HT1080 (cell line): ENCODE data around the gene PRPF31. TPM values are rescaled to one million over a fixed set of nuclear protein-coding genes. Genes with fewer than 3 reads are reported as not detected.
"Not testable (repeated sequence)": the region's sequence is repeated elsewhere in the genome, so short reads cannot be mapped to it uniquely, and the experiment has no call there.

ENCODE experiments used
- DNase-seq: peaks from one replicate; pipeline ENCODE4 v3.0.0-alpha.2; 2015; ENCODE audit warnings: low read depth
- polyA plus RNA-seq, 2 experiments: library from polyadenylated mRNA; depleted of rRNA; stranded (reverse); fragments of >200 nt; gene quantifications; 2 replicates each; pipeline ENCODE4 v1.2.3, GENCODE V29; 2015
- total RNA-seq: library from RNA; depleted of rRNA; stranded (reverse); fragments of >200 nt; shearing (Covaris generic); gene quantifications from 2 replicates; pipeline ENCODE4 v1.2.3, GENCODE V29; 2014; rRNA removed

PRPF31 gene
- 102 and 104 TPM in 2 replicates for total RNA-seq
- polyA plus RNA-seq (2015; cell fraction: cytosol; rRNA removed), result 63.5 and 68.2 TPM in 2 replicates
- polyA plus RNA-seq (2015; cell fraction: nucleus; rRNA removed), result 73.0 and 83.1 TPM in 2 replicates

- peak; percentile 93 for DNase-seq
Measured at GRCh38 chr19:54115109-54116063, at the start of gene PRPF31, which contains the start of gene TFPT. Gene PRPF31 (plus strand): TSS chr19:54115754. CDS start chr19:54118279, 2,525 bp downstream. Gene TFPT (minus strand): TSS chr19:54115657. CDS start chr19:54115269, 388 bp downstream.

- DNase-seq, result no peak
Measured at GRCh38 chr19:54069470-54069869, 46.1 kb upstream of the PRPF31 start.

GRCh38 chr19:54073829-54074228 lies 41.7 kb upstream of the PRPF31 start:
- DNase-seq, result no peak

- no peak for DNase-seq
Measured at GRCh38 chr19:54074851-54075250, 40.7 kb upstream of the PRPF31 start.

- DNase-seq, result no peak
Measured at GRCh38 chr19:54077334-54077733, 38.2 kb upstream of the PRPF31 start.

GRCh38 chr19:54081032-54081431 lies 34.5 kb upstream of the PRPF31 start, which contains the start of gene TARM1:
Gene TARM1 (minus strand): TSS chr19:54081365. CDS start chr19:54081340, 25 bp downstream.
- no peak for DNase-seq

- DNase-seq, result no peak
Measured at GRCh38 chr19:54084410-54084809, 31.1 kb upstream of the PRPF31 start.

- DNase-seq, result no peak
Measured at GRCh38 chr19:54094426-54095000, 21.0 kb upstream of the PRPF31 start.

GRCh38 chr19:54095136-54095858 lies 20.3 kb upstream of the PRPF31 start:
- no peak for DNase-seq

GRCh38 chr19:54095859-54096616 lies 19.5 kb upstream of the PRPF31 start:
- not testable (repeated sequence) for DNase-seq

GRCh38 chr19:54096617-54097106 lies 18.9 kb upstream of the PRPF31 start:
- DNase-seq, result peak; percentile 25

GRCh38 chr19:54099190-54099902 lies 16.2 kb upstream of the PRPF31 start:
- DNase-seq, result no peak

- not testable (repeated sequence) for DNase-seq
Measured at GRCh38 chr19:54099903-54100255, 15.7 kb upstream of the PRPF31 start.

GRCh38 chr19:54100561-54100960 lies 15.0 kb upstream of the PRPF31 start, which contains the start of gene OSCAR:
Gene OSCAR (minus strand): TSS chr19:54100803. CDS start chr19:54100792, 11 bp downstream.
- DNase-seq, result peak; percentile 59

- peak; percentile 96 for DNase-seq
Measured at GRCh38 chr19:54102421-54103169, 13.0 kb upstream of the PRPF31 start, which contains the start of gene NDUFA3. Gene NDUFA3 (plus strand): TSS chr19:54102855. CDS start chr19:54102879, 24 bp downstream.

- no peak for DNase-seq
Measured at GRCh38 chr19:54104998-54105715, 10.4 kb upstream of the PRPF31 start.

- no peak for DNase-seq
Measured at GRCh38 chr19:54105796-54106195, 9.8 kb upstream of the PRPF31 start.

GRCh38 chr19:54106716-54107115 lies 8.8 kb upstream of the PRPF31 start:
- no peak for DNase-seq
